Iris pigment epithelial cell (primary cell): ENCODE measurements around the gene DET1.

ENCODE experiments used
- DNase-seq: peaks from one replicate; pipeline ENCODE4 v3.0.0-alpha.2; 2011; ENCODE audit warnings: low read depth

DET1 gene

GRCh38 chr15:88465633-88466224 lies 80.8 kb downstream of the DET1 start:
- peak; percentile 85 for DNase-seq

- DNase-seq, result no peak
Measured at GRCh38 chr15:88463870-88464532, 82.5 kb downstream of the DET1 start.
